PC-9 (cell line): ENCODE measurements around the gene GRK2. TPM values are rescaled to one million over a fixed set of nuclear protein-coding genes. Genes with fewer than 3 reads are reported as not detected.

Experiments
- BruUV-seq: library from RNA; stranded (reverse); fragments of 400-500 nt; replicated peaks from 2 replicates; lab custom pipeline; 2021; lab: Mats Ljungman, UMichigan
- CTCF ChIA-PET: fragments of 300-600 bp; sonication (Branson Sonifier 250); formaldehyde crosslinking; loops from one replicate; lab custom pipeline; 2022; ENCODE audit warnings: antibody characterized with exemption; lab: Charles Lee
- POLR2A ChIA-PET: fragments of 300-600 bp; sonication (Branson Sonifier 250); formaldehyde crosslinking; loops from one replicate; lab custom pipeline; 2022; ENCODE audit warnings: antibody characterized with exemption; ENCODE audit not compliant: unreplicated experiment; lab: Charles Lee
- DNase-seq, 2 experiments: peaks; one replicate each; pipeline versions ENCODE4 v3.0.0 to v3.0.0-alpha.2; 2015 to 2022; ENCODE audit warnings: mixed read lengths in 1 of 2
- H2AFZ ChIP-seq: fragments of 200-600 bp; sonication (generic); 2 replicates; pipeline ENCODE4 v1.8.1; 2017; ENCODE audit warnings: antibody characterized with exemption
- H3F3A ChIP-seq: fragments of 200-600 bp; sonication (generic); 2 replicates; pipeline ENCODE4 v1.8.1; 2017; ENCODE audit warnings: antibody characterized with exemption, mild to moderate bottlenecking, low read depth; ENCODE audit not compliant: insufficient read depth
- H3K27ac ChIP-seq: fragments of 200-600 bp; sonication (generic); 2 replicates; pipeline ENCODE4 v1.6.1; 2016; ENCODE audit warnings: mixed run types
- H3K27me3 ChIP-seq: fragments of 200-600 bp; sonication (generic); 2 replicates; pipeline ENCODE4 v1.6.1; 2016; ENCODE audit warnings: low read depth, mixed run types; ENCODE audit not compliant: insufficient read depth
- H3K36me3 ChIP-seq: fragments of 200-600 bp; sonication (generic); 2 replicates; pipeline ENCODE4 v1.6.1; 2016; ENCODE audit warnings: low read depth, mixed run types
- H3K4me1 ChIP-seq: fragments of 200-600 bp; sonication (generic); replicated peaks from 2 replicates; pipeline ENCODE4 v1.6.1; 2016; ENCODE audit warnings: mixed run types; ENCODE audit not compliant: insufficient read depth
- H3K4me2 ChIP-seq: fragments of 200-600 bp; sonication (generic); 2 replicates; pipeline ENCODE4 v1.6.1; 2017; ENCODE audit warnings: mixed run types
- H3K4me3 ChIP-seq: fragments of 200-600 bp; sonication (generic); 2 replicates; pipeline ENCODE4 v1.6.1; 2016; ENCODE audit warnings: mixed run types
- H3K79me2 ChIP-seq: fragments of 200-600 bp; sonication (generic); 2 replicates; pipeline ENCODE4 v1.6.1; 2017; ENCODE audit warnings: low read depth, mixed run types
- H3K9me2 ChIP-seq: fragments of 200-600 bp; sonication (generic); 2 replicates; pipeline ENCODE4 v1.8.1; 2017; ENCODE audit warnings: mild to moderate bottlenecking; ENCODE audit not compliant: insufficient read depth
- H3K9me3 ChIP-seq: fragments of 200-600 bp; sonication (generic); 2 replicates; pipeline ENCODE4 v1.8.1; 2016; ENCODE audit warnings: low read depth; ENCODE audit not compliant: insufficient read depth
- H4K20me1 ChIP-seq: fragments of 200-600 bp; sonication (generic); 2 replicates; pipeline ENCODE4 v1.8.1; 2017; ENCODE audit not compliant: insufficient read depth
- EZH2 ChIP-seq: fragments of 200-600 bp; sonication (generic); IDR thresholded peaks from 2 replicates; pipeline ENCODE4 v1.8.0; 2017; ENCODE audit warnings: antibody characterized with exemption, low read depth
- intact Hi-C: fragments of 100-400 bp; cut with micrococcal nuclease; formaldehyde crosslinking; loops from one replicate; pipeline ENCODE4 v1.10.0; 2022; ENCODE audit not compliant: unreplicated experiment
- total RNA-seq: library from RNA; stranded (reverse); gene quantifications from 2 replicates; pipeline ENCODE4 v1.2.3, GENCODE V29; 2021
- TF ChIP-seq, protein P1 (sequence below): fragments of 200-600 bp; sonication (generic); conservative IDR thresholded peaks from 2 replicates; pipeline ENCODE4 v1.6.1; 2017; ENCODE audit warnings: mixed run types, antibody characterized with exemption, mild to moderate bottlenecking, moderate library complexity

Gene GRK2
- total RNA-seq, 1 experiment from 2014 or later = 76.7 TPM

DNA sequence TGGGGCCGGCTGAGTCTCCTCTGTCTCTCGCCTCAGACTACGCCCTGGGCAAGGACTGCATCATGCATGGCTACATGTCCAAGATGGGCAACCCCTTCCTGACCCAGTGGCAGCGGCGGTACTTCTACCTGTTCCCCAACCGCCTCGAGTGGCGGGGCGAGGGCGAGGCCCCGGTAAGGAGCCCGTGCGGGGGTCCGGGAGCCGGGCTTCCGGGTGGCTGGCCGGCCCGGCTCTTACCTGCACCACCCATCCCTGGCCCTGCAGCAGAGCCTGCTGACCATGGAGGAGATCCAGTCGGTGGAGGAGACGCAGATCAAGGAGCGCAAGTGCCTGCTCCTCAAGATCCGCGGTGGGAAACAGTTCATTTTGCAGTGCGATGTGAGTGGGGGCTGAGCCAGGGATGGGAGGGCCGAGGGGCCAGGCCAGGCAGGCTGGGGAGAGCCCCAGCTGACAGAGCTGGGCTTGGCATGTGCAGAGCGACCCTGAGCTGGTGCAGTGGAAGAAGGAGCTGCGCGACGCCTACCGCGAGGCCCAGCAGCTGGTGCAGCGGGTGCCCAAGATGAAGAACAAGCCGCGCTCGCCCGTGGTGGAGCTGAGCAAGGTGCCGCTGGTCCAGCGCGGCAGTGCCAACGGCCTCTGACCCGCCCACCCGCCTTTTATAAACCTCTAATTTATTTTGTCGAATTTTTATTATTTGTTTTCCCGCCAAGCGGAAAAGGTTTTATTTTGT is 18.7 kb downstream of the GRK2 start:
- no peaks in the 10 kb centered on the region for H4K20me1 ChIP-seq
- H3K27me3 ChIP-seq = no peaks in the 10 kb centered on the region
- no peak overlapping the region for H3K27ac ChIP-seq
- no peak for TF ChIP-seq EZH2
- H3K79me2 ChIP-seq = peaks cover 5% of the 10 kb centered on the region
- DNase-seq = no peak
- peaks cover 15% of the 10 kb centered on the region for H3K4me1 ChIP-seq
- H2AFZ ChIP-seq = no peak overlapping the region
- H3K4me3 ChIP-seq = no peak overlapping the region
- ChIA-PET CTCF (no interaction called here), POLR2A (no interaction called here)
- intact Hi-C loops = no loop called here
- H3K36me3 ChIP-seq = peaks cover 4% of the 10 kb centered on the region; the same call in 1 of the 2 replicates
- H3F3A ChIP-seq = peaks cover 25% of the 10 kb centered on the region
- no TSS peak for BruUV-seq
- H3K4me2 ChIP-seq = no peak overlapping the region
- H3K9me3 ChIP-seq = no peaks in the 10 kb centered on the region
- H3K9me2 ChIP-seq = no peaks in the 10 kb centered on the region

DNA sequence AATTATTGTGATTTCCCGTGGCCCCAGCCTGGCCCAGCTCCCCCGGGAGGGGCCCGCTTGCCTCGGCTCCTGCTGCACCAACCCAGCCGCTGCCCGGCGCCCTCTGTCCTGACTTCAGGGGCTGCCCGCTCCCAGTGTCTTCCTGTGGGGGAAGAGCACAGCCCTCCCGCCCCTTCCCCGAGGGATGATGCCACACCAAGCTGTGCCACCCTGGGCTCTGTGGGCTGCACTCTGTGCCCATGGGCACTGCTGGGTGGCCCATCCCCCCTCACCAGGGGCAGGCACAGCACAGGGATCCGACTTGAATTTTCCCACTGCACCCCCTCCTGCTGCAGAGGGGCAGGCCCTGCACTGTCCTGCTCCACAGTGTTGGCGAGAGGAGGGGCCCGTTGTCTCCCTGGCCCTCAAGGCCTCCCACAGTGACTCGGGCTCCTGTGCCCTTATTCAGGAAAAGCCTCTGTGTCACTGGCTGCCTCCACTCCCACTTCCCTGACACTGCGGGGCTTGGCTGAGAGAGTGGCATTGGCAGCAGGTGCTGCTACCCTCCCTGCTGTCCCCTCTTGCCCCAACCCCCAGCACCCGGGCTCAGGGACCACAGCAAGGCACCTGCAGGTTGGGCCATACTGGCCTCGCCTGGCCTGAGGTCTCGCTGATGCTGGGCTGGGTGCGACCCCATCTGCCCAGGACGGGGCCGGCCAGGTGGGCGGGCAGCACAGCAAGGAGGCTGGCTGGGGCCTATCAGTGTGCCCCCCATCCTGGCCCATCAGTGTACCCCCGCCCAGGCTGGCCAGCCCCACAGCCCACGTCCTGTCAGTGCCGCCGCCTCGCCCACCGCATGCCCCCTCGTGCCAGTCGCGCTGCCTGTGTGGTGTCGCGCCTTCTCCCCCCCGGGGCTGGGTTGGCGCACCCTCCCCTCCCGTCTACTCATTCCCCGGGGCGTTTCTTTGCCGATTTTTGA is 19.5 kb downstream of the GRK2 start:
- no peaks in the 10 kb centered on the region for H3K9me3 ChIP-seq
- H3K27ac ChIP-seq = no peak overlapping the region
- TF ChIP-seq EZH2 = no peak
- TF ChIP-seq, protein P1, sequence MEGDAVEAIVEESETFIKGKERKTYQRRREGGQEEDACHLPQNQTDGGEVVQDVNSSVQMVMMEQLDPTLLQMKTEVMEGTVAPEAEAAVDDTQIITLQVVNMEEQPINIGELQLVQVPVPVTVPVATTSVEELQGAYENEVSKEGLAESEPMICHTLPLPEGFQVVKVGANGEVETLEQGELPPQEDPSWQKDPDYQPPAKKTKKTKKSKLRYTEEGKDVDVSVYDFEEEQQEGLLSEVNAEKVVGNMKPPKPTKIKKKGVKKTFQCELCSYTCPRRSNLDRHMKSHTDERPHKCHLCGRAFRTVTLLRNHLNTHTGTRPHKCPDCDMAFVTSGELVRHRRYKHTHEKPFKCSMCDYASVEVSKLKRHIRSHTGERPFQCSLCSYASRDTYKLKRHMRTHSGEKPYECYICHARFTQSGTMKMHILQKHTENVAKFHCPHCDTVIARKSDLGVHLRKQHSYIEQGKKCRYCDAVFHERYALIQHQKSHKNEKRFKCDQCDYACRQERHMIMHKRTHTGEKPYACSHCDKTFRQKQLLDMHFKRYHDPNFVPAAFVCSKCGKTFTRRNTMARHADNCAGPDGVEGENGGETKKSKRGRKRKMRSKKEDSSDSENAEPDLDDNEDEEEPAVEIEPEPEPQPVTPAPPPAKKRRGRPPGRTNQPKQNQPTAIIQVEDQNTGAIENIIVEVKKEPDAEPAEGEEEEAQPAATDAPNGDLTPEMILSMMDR = no peak
- H3K4me3 ChIP-seq = no peak overlapping the region
- H3K4me1 ChIP-seq = peaks cover 24% of the 10 kb centered on the region
- CTCF ChIA-PET = no interaction called here
- H3F3A ChIP-seq = peaks cover 25% of the 10 kb centered on the region
- H2AFZ ChIP-seq = no peak overlapping the region
- intact Hi-C loops = no loop called here
- POLR2A ChIA-PET = no interaction called here
- no peak for DNase-seq
- H4K20me1 ChIP-seq = no peaks in the 10 kb centered on the region
- H3K9me2 ChIP-seq = no peaks in the 10 kb centered on the region
- H3K36me3 ChIP-seq = peaks cover 4% of the 10 kb centered on the region; the same call in 1 of the 2 replicates
- BruUV-seq = no TSS peak
- H3K79me2 ChIP-seq = peaks cover 14% of the 10 kb centered on the region
- no peaks in the 10 kb centered on the region for H3K27me3 ChIP-seq
- H3K4me2 ChIP-seq = no peak overlapping the region

DNA sequence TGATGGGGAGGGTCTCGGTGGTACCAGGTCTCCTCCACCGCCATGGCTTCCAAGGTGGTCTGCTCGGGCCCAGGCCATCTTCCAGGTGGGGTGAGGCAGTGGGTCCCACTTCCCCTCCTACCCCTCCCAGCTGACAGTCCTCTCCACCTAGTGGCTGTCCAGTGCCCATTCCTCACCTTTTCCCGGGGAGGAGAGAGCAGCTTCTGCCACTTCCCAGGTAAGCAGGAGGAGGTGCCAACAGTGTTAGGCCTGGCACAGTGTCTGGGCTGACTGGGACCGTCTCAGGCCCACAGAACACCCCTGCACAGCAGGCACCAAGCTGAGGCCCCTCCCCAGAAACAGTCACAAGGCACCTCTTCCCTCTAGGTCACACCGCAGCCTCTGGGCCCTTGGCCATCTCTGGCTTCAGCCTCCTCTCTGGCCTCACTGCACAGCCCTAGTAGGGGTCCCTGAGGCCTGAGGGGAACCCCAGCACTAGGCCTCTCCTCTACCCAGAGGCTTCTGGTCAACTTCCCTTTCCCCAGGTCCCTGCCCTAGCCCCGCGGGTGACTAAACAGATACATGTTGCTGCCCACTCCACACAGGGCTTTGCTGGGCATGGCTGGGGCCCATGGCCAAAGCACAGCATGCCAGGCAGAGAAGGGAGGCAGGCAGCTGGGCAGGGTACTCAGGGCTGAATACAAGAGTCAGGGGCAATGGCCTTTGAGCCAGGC is 20.5 kb downstream of the GRK2 start:
- Histone ChIP-seq H3K4me1 (peaks cover 31% of the 10 kb centered on the region), H3K27me3 (no peaks in the 10 kb centered on the region), H4K20me1 (no peaks in the 10 kb centered on the region), H3K79me2 (peaks cover 23% of the 10 kb centered on the region), H3K27ac (peak overlapping the region; percentile 83; the same call in 1 of the 2 replicates), H3K36me3 (0 out of 2 replicates have a peak, but pooled peaks cover 8% of the 10 kb centered on the region), H3K9me2 (no peaks in the 10 kb centered on the region), H3K9me3 (no peaks in the 10 kb centered on the region), H2AFZ (no peak overlapping the region), H3K4me2 (no peak overlapping the region), H3F3A (peaks cover 34% of the 10 kb centered on the region), H3K4me3 (no peak overlapping the region)
- POLR2A ChIA-PET = no interaction called here
- TF ChIP-seq EZH2 = no peak
- TF ChIP-seq, protein P1 = no peak; the same call in 1 of the 2 replicates
- no peak for DNase-seq
- no TSS peak for BruUV-seq
- CTCF ChIA-PET = no interaction called here
- intact Hi-C loops = no loop called here
